ENCODE data around the gene NNT.
"Not testable (repeated sequence)": the region's sequence is repeated elsewhere in the genome, so short reads cannot be mapped to it uniquely, and the experiment has no call there.

Gene NNT

DNA sequence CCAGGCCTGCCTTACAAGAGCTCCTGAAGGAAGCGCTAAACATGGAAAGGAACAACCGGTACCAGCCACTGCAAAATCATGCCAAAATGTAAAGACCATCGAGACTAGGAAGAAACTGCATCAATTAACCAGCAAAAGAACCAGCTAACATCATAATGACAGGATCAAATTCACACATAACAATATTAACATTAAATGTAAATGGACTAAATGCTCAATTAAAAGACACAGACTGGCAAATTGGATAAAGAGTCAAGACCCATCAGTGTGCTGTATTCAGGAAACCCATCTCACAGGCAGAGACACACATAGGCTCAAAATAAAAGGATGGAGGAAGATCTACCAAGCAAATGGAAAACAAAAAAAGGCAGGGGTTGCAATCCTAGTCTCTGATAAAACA is 116.8 kb downstream of the NNT start:
- not testable (repeated sequence) for H3K4me3 ChIP-seq (ENCODE audit: low read length); H3K9me3 ChIP-seq (ENCODE audit: low read length); H3K36me3 ChIP-seq (ENCODE audit: insufficient read depth, low read length); H3K4me1 ChIP-seq (ENCODE audit: insufficient read depth, low read length); H3K27me3 ChIP-seq (ENCODE audit: insufficient read depth, low read length); H2AFZ ChIP-seq (ENCODE audit: low read depth, low read length)

DNA sequence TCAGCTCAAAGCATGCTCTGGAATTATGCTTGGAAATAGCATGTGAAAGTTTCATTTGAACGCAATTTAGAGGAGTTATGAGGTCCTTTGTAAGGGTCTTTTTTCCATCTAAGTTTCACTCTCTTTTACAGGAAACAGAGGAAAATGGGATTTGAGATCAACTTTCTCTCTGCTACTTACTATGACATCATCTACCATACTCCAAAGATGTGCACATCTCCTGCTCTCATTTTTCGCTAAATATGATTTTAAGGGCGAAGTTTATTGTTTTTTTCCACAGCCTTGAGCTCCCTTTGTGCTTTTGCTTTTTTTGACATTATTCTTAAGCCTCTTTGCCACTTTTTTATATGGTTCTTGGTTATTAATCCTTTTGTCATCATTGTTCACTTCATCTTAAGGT is 125.6 kb downstream of the NNT start:
- Histone ChIP-seq H3K9me3 (ENCODE audit: low read length) (no peaks in the 10 kb centered on the region), H3K36me3 (ENCODE audit: insufficient read depth, low read length) (no peaks in the 10 kb centered on the region), H3K4me3 (ENCODE audit: low read length) (no peak overlapping the region), H2AFZ (ENCODE audit: low read depth, low read length) (peak overlapping the region; percentile 51), H3K4me1 (ENCODE audit: insufficient read depth, low read length) (no peaks in the 10 kb centered on the region), H3K27me3 (ENCODE audit: insufficient read depth, low read length) (no peaks in the 10 kb centered on the region)

DNA sequence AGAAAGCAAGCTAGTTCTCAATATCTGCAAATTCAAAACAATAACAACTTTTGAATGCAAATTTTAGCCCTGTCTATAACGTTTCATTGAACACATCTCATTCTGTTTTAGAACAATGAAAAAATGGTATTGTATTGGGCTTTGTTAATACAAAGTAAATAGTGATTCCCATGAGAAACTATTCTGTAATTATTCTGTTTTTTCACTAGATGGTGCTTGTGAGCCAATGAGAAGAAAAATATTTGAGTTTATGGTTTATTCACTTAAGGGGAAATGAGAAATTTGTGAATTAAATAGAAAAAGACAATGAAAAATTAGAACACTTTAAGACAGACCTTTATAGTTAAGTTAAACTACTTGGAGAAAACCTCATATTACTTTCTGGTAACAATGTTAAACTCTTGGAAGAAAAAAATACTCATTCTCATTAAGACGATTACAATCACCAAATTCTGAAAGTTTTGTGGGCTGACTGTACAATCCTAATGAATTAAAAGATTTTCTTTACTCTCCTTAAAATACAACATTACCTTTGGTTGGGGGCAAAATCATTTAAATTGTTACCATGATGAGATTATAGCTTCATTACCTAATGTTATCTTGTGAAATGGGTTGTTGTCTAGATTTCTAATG is 127.0 kb downstream of the NNT start:
- Histone ChIP-seq H3K4me1 (ENCODE audit: insufficient read depth, low read length) (no peaks in the 10 kb centered on the region), H2AFZ (ENCODE audit: low read depth, low read length) (no peak overlapping the region), H3K9me3 (ENCODE audit: low read length) (no peaks in the 10 kb centered on the region), H3K36me3 (ENCODE audit: insufficient read depth, low read length) (no peaks in the 10 kb centered on the region), H3K4me3 (ENCODE audit: low read length) (no peak overlapping the region), H3K27me3 (ENCODE audit: insufficient read depth, low read length) (peaks cover 2% of the 10 kb centered on the region)

DNA sequence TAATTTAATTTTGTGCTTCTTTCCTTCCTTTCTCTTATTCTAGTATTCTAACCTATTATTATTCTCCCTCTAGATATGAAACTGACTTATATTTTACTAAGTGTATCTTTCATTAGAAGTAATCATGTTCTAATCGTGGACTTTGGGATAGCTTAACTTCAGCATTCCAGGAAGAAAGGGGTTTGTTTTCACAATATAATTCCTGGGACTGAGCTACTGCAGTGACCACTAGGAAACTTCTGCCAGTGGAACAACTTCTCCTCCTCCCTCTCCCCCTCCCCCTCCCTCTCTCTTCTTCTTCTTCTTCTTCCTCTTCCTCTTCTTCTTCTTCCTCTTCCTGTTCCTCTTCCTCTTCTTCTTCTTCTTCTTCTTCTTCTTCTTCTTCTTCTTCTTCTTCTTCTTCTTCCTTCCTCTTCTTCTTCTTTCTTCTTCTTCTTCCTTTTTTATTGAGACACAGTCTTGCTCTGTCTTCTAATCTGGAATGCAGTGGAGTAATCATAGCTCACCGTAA is 127.9 kb downstream of the NNT start:
- Histone ChIP-seq H3K27me3 (ENCODE audit: insufficient read depth, low read length) (peaks cover 2% of the 10 kb centered on the region), H2AFZ (ENCODE audit: low read depth, low read length) (no peak overlapping the region), H3K4me3 (ENCODE audit: low read length) (no peak overlapping the region), H3K4me1 (ENCODE audit: insufficient read depth, low read length) (no peaks in the 10 kb centered on the region), H3K36me3 (ENCODE audit: insufficient read depth, low read length) (no peaks in the 10 kb centered on the region), H3K9me3 (ENCODE audit: low read length) (no peaks in the 10 kb centered on the region)

DNA sequence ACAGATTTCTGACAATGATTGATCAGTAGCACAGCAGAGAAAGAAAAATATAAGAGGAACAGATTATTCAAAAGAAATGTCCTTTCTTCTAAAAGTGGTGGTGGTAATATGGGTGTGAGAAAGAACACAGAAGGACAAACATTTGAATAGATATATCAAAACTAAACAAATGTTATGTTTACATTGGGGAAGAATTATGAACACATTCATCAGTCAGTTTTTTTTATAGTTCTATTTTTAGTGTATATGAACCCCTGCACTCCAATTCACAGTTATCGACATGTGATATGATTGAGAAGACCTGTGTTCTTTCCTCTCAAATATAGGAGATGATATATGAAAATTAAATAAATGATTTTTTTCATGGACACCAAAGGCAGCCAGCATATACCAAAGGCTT is 128.6 kb downstream of the NNT start:
- Histone ChIP-seq H3K4me3 (ENCODE audit: low read length) (no peak overlapping the region), H3K9me3 (ENCODE audit: low read length) (no peaks in the 10 kb centered on the region), H3K27me3 (ENCODE audit: insufficient read depth, low read length) (peaks cover 2% of the 10 kb centered on the region), H3K36me3 (ENCODE audit: insufficient read depth, low read length) (no peaks in the 10 kb centered on the region), H3K4me1 (ENCODE audit: insufficient read depth, low read length) (no peaks in the 10 kb centered on the region), H2AFZ (ENCODE audit: low read depth, low read length) (no peak overlapping the region)

DNA sequence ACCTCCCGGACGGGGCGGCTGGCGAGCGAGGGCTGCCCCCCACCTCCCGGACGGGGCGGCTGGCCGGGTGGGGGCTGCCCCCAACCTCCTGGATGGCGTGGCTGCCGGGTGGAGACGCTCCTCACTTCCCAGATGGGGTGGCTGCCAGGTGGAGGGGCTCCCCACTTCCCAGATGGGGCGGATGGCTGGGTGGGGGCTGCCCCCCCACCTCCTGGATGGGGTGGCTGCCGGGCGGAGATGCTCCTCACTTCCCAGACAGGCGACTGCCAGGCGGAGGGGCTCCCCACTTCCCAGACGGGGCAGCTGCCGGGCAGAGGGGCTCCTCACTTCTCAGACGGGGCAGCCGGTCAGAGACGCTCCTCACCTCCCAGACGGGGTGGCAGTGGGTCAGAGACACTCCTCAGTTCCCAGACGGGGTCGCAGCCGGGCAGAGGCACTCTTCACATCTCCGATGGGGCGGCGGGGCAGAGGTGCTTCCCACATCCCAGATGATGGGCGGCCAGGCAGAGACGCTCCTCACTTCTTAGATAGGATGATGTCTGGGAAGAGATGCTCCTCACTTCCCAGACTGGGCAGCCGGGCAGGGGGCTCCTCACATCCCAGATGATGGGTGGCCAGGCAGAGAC is 143.1 kb downstream of the NNT start:
- H3K4me1 ChIP-seq (ENCODE audit: insufficient read depth, low read length); H3K36me3 ChIP-seq (ENCODE audit: insufficient read depth, low read length); H2AFZ ChIP-seq (ENCODE audit: low read depth, low read length); H3K9me3 ChIP-seq (ENCODE audit: low read length); H3K27me3 ChIP-seq (ENCODE audit: insufficient read depth, low read length); H3K4me3 ChIP-seq (ENCODE audit: low read length): not testable (repeated sequence)

DNA sequence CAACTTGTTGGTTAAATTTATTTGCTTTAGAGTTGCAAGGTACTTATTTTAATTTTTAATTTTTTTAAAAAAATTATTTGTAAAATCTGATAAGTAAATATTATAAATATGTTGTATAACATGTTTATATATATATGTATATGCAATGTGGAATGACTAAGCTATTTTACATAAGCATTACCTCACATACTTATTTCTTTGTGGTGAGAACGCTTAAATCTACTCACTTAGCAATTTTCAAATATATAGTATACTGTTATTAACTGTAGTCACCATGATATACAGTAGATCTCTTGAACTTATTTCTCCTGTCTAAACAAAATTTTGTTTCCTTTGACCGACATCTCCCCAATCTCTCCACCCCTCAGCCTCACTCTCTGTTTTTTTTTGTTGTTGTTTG is 147.8 kb downstream of the NNT start:
- H3K4me1 ChIP-seq (ENCODE audit: insufficient read depth, low read length), result no peaks in the 10 kb centered on the region
- no peaks in the 10 kb centered on the region for H3K27me3 ChIP-seq (ENCODE audit: insufficient read depth, low read length)
- H3K36me3 ChIP-seq (ENCODE audit: insufficient read depth, low read length), result no peaks in the 10 kb centered on the region
- H2AFZ ChIP-seq (ENCODE audit: low read depth, low read length), result no peak overlapping the region
- H3K4me3 ChIP-seq (ENCODE audit: low read length), result no peak overlapping the region
- peaks cover 6% of the 10 kb centered on the region for H3K9me3 ChIP-seq (ENCODE audit: low read length)

DNA sequence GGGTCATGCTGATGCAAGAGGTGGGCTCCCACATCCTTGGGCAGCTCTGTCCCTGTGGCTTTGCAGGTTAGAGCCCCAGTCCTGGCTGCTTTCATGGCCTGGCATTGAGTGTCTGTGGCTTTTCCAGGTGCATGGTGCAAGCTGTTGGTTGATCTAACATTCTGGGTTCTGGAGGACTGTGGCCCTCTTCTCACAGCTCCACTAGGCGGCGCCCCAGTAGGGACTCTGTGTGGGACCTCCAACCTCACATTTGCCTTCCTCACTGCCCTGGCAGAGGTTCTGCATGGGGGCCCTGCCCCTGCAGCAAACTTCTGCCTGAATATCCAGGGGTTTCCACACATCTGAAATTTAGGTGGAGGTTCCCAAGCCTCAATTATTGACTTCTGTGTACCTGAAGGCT is 150.1 kb downstream of the NNT start:
- Histone ChIP-seq H2AFZ (ENCODE audit: low read depth, low read length) (no peak overlapping the region), H3K36me3 (ENCODE audit: insufficient read depth, low read length) (no peaks in the 10 kb centered on the region), H3K4me1 (ENCODE audit: insufficient read depth, low read length) (no peaks in the 10 kb centered on the region), H3K4me3 (ENCODE audit: low read length) (no peak overlapping the region), H3K27me3 (ENCODE audit: insufficient read depth, low read length) (no peaks in the 10 kb centered on the region), H3K9me3 (ENCODE audit: low read length) (peaks cover 2% of the 10 kb centered on the region)

All from neuron (in vitro differentiated cells).